SK-N-SH treated with all-trans-retinoic acid at 6 μM for 48 hours (cell line): ENCODE results near the gene NUDT4.

ENCODE experiments used
- BACH2 ChIP-seq: fragments of 250-450 bp; sonication (Bioruptor Pico); IDR thresholded peaks from 2 replicates; pipeline ENCODE4 v1.9.0; 2021; ENCODE audit warnings: mild to moderate bottlenecking, borderline replicate concordance
- CSDC2 ChIP-seq: fragments of 250-450 bp; sonication (Bioruptor Pico); IDR thresholded peaks from 2 replicates; pipeline ENCODE4 v1.5.0; 2020; ENCODE audit warnings: mild to moderate bottlenecking, moderate library complexity
- ISL1 ChIP-seq: fragments of 250-450 bp; sonication (Bioruptor Pico); IDR thresholded peaks from 2 replicates; pipeline ENCODE4 v2.1.2; 2022; ENCODE audit warnings: mild to moderate bottlenecking, moderate library complexity
- ZNF70 ChIP-seq: fragments of 450-650 bp; formaldehyde crosslinking; IDR thresholded peaks from 2 replicates; pipeline ENCODE4 v1.5.0; 2020; ENCODE audit warnings: mild to moderate bottlenecking, moderate library complexity
- ZNF8 ChIP-seq: fragments of 450-650 bp; formaldehyde crosslinking; IDR thresholded peaks from 2 replicates; pipeline ENCODE4 v1.5.0; 2020; ENCODE audit warnings: mild to moderate bottlenecking, moderate library complexity
- TF ChIP-seq, protein P1 (sequence below): fragments of 250-450 bp; sonication (Bioruptor Pico); IDR thresholded peaks from 2 replicates; pipeline ENCODE4 v1.8.0; 2020; ENCODE audit warnings: mild to moderate bottlenecking, moderate library complexity, borderline replicate concordance

DNA sequence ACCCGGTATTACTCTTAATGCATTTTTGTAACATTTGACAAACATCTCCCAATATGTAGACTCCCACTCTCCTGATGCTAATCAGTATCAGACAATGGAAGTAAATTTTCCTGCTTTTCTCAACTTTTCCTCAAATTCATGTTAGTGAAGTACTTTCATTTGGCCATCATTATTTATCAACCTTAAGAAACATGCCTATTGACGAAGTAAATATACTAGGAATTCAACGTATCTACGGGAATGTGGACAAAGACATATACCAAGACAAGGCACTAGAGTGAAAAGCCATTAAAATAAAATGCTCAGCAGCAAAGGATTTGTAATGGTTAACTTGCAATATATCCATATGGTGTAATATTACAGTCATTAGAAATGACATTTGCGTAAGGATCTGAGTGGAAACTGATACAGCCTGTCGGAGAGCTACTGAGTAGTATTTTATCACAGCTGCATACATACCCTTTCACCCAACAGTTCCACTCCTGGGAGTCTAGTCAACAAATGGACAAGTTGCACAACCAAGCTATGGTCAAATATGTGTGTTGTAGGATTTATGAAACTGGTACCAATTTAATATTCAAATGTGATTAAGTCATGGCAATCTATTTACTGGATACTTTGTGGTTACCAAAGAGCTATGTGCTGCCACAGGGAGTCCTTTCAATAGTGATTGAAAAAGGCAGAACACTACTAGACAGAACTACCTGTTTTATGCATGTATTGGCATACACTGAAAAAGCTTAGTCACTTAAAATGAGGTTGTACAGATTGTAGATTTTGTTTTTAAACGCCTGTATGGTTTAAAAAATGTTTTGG is 26.5 kb downstream of the NUDT4 start:
- TF ChIP-seq, protein P1, sequence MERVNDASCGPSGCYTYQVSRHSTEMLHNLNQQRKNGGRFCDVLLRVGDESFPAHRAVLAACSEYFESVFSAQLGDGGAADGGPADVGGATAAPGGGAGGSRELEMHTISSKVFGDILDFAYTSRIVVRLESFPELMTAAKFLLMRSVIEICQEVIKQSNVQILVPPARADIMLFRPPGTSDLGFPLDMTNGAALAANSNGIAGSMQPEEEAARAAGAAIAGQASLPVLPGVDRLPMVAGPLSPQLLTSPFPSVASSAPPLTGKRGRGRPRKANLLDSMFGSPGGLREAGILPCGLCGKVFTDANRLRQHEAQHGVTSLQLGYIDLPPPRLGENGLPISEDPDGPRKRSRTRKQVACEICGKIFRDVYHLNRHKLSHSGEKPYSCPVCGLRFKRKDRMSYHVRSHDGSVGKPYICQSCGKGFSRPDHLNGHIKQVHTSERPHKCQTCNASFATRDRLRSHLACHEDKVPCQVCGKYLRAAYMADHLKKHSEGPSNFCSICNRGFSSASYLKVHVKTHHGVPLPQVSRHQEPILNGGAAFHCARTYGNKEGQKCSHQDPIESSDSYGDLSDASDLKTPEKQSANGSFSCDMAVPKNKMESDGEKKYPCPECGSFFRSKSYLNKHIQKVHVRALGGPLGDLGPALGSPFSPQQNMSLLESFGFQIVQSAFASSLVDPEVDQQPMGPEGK (CRISPR knock-in tag), result peak; percentile 14; the same call in 1 of the 2 replicates
- TF ChIP-seq CSDC2 (CRISPR knock-in tag) (no peak), BACH2 (CRISPR knock-in tag) (no peak), ISL1 (CRISPR knock-in tag) (peak; percentile 43; the same call in 1 of the 2 replicates), ZNF70 (CRISPR knock-in tag) (no peak), ZNF8 (no peak)
